T-helper 1 cell treated with Interleukin-12 subunit alpha and Interleukin-12 subunit beta and Interleukin-4 antibody, amounts not matched to agents 30 μg/mL and 1 μg/mL, for 36 hours (primary cell): ENCODE measurements around the gene TTC33.
A peak's percentile ranks its signal among the peaks of the same experiment; 100 is the strongest.
"Not testable (repeated sequence)": the region's sequence is repeated elsewhere in the genome, so short reads cannot be mapped to it uniquely, and the experiment has no call there.

ENCODE experiments used
- H3K27ac Mint-ChIP-seq: one replicate; pipeline ENCODE4 v1.8.0; 2021; ENCODE audit warnings: mild to moderate bottlenecking, mixed read lengths
- H3K27me3 Mint-ChIP-seq: one replicate; pipeline ENCODE4 v1.8.0; 2021; ENCODE audit warnings: low read depth, mixed read lengths
- H3K36me3 Mint-ChIP-seq: one replicate; pipeline ENCODE4 v1.8.0; 2021; ENCODE audit warnings: low read depth, mixed read lengths
- H3K4me1 Mint-ChIP-seq: one replicate; pipeline ENCODE4 v1.8.0; 2021; ENCODE audit warnings: low read depth, mixed read lengths
- H3K4me3 Mint-ChIP-seq: one replicate; pipeline ENCODE4 v1.8.0; 2021; ENCODE audit warnings: mild to moderate bottlenecking, moderate library complexity, mixed read lengths
- H3K9me3 Mint-ChIP-seq: one replicate; pipeline ENCODE4 v1.8.0; 2021; ENCODE audit warnings: mixed read lengths

Gene TTC33

GRCh38 chr5:40755407-40756365, at the start of gene TTC33:
Gene TTC33, minus strand, starts transcription at chr5:40755961. Its CDS starts 8,943 bp downstream, at chr5:40747018.
- Mint-ChIP-seq H3K27ac (no peak within 1 kb of the TSS), H3K9me3 (no peaks in the 10 kb centered on the region), H3K36me3 (peaks cover 20% of the 10 kb centered on the region), H3K27me3 (no peaks in the 10 kb centered on the region), H3K4me3 (no peak within 1 kb of the TSS), H3K4me1 (peaks cover 20% of the 10 kb centered on the region)

GRCh38 chr5:40801771-40802562, 46.2 kb upstream of the TTC33 start:
- H3K9me3 Mint-ChIP-seq: no peaks in the 10 kb centered on the region
- H3K4me3 Mint-ChIP-seq: no peak overlapping the region
- H3K4me1 Mint-ChIP-seq: peaks cover 10% of the 10 kb centered on the region
- no peak overlapping the region for H3K27ac Mint-ChIP-seq
- H3K36me3 Mint-ChIP-seq: no peaks in the 10 kb centered on the region
- peaks cover 19% of the 10 kb centered on the region for H3K27me3 Mint-ChIP-seq

GRCh38 chr5:40799258-40799657, 43.5 kb upstream of the TTC33 start:
- H3K27me3 Mint-ChIP-seq: peaks cover 14% of the 10 kb centered on the region
- H3K9me3 Mint-ChIP-seq: no peaks in the 10 kb centered on the region
- H3K4me1 Mint-ChIP-seq: peaks cover 30% of the 10 kb centered on the region
- peaks cover 14% of the 10 kb centered on the region for H3K36me3 Mint-ChIP-seq
- no peak overlapping the region for H3K27ac Mint-ChIP-seq
- H3K4me3 Mint-ChIP-seq: peak overlapping the region; percentile 87

GRCh38 chr5:40798801-40799210, 43.0 kb upstream of the TTC33 start:
- Mint-ChIP-seq H3K36me3 (peaks cover 14% of the 10 kb centered on the region), H3K9me3 (no peaks in the 10 kb centered on the region), H3K27me3 (peaks cover 14% of the 10 kb centered on the region), H3K27ac (no peak overlapping the region), H3K4me3 (peak overlapping the region; percentile 87), H3K4me1 (peaks cover 33% of the 10 kb centered on the region)

- Mint-ChIP-seq H3K27me3 (peaks cover 14% of the 10 kb centered on the region), H3K36me3 (peaks cover 14% of the 10 kb centered on the region), H3K27ac (peak within 1 kb of the TSS; percentile 87), H3K4me3 (peak within 1 kb of the TSS; percentile 87), H3K9me3 (no peaks in the 10 kb centered on the region), H3K4me1 (peaks cover 33% of the 10 kb centered on the region)
Observed at GRCh38 chr5:40798012-40798800, 42.4 kb upstream of the TTC33 start, which contains the start of gene PRKAA1. Gene PRKAA1, minus strand, starts transcription at chr5:40798374. Its CDS starts 185 bp downstream, at chr5:40798189.

- peaks cover 14% of the 10 kb centered on the region for H3K27me3 Mint-ChIP-seq
- H3K36me3 Mint-ChIP-seq: peaks cover 15% of the 10 kb centered on the region
- peaks cover 33% of the 10 kb centered on the region for H3K4me1 Mint-ChIP-seq
- H3K27ac Mint-ChIP-seq: peak overlapping the region; percentile 84
- no peaks in the 10 kb centered on the region for H3K9me3 Mint-ChIP-seq
- H3K4me3 Mint-ChIP-seq: peak overlapping the region; percentile 87
Observed at GRCh38 chr5:40797273-40798011, 41.7 kb upstream of the TTC33 start.

- Mint-ChIP-seq H3K36me3 (peaks cover 15% of the 10 kb centered on the region), H3K27ac (peak overlapping the region; percentile 55), H3K9me3 (no peaks in the 10 kb centered on the region), H3K4me1 (peaks cover 33% of the 10 kb centered on the region), H3K4me3 (peak overlapping the region; percentile 87), H3K27me3 (peaks cover 10% of the 10 kb centered on the region)
Observed at GRCh38 chr5:40796487-40796889, 40.7 kb upstream of the TTC33 start.

- not testable (repeated sequence) for H3K27ac Mint-ChIP-seq, H3K9me3 Mint-ChIP-seq, H3K4me3 Mint-ChIP-seq
- peaks cover 41% of the 10 kb centered on the region for H3K4me1 Mint-ChIP-seq
- H3K36me3 Mint-ChIP-seq: peaks cover 18% of the 10 kb centered on the region
- H3K27me3 Mint-ChIP-seq: peaks cover 10% of the 10 kb centered on the region
Observed at GRCh38 chr5:40794877-40795276, 39.1 kb upstream of the TTC33 start.

- not testable (repeated sequence) for H3K9me3 Mint-ChIP-seq, H3K27ac Mint-ChIP-seq, H3K27me3 Mint-ChIP-seq, H3K4me3 Mint-ChIP-seq
- Mint-ChIP-seq H3K4me1 (peaks cover 38% of the 10 kb centered on the region), H3K36me3 (peaks cover 19% of the 10 kb centered on the region)
Observed at GRCh38 chr5:40794340-40794739, 38.6 kb upstream of the TTC33 start.

GRCh38 chr5:40792691-40793090, 36.9 kb upstream of the TTC33 start:
- H3K27me3 Mint-ChIP-seq, H3K4me3 Mint-ChIP-seq, H3K9me3 Mint-ChIP-seq, H3K27ac Mint-ChIP-seq: not testable (repeated sequence)
- peaks cover 34% of the 10 kb centered on the region for H3K36me3 Mint-ChIP-seq
- H3K4me1 Mint-ChIP-seq: peaks cover 39% of the 10 kb centered on the region

GRCh38 chr5:40791715-40792139, 36.0 kb upstream of the TTC33 start:
- Mint-ChIP-seq H3K36me3 (peaks cover 35% of the 10 kb centered on the region), H3K27ac (no peak overlapping the region), H3K4me3 (no peak overlapping the region), H3K4me1 (peaks cover 34% of the 10 kb centered on the region), H3K27me3 (no peaks in the 10 kb centered on the region), H3K9me3 (peaks cover 9% of the 10 kb centered on the region)

- no peak overlapping the region for H3K27ac Mint-ChIP-seq
- H3K36me3 Mint-ChIP-seq: peaks cover 39% of the 10 kb centered on the region
- H3K4me1 Mint-ChIP-seq: peaks cover 30% of the 10 kb centered on the region
- H3K9me3 Mint-ChIP-seq: peaks cover 9% of the 10 kb centered on the region
- no peaks in the 10 kb centered on the region for H3K27me3 Mint-ChIP-seq
- H3K4me3 Mint-ChIP-seq: no peak overlapping the region
Observed at GRCh38 chr5:40790947-40791593, 35.3 kb upstream of the TTC33 start.

GRCh38 chr5:40788941-40789340, 33.2 kb upstream of the TTC33 start:
- H3K36me3 Mint-ChIP-seq: peaks cover 30% of the 10 kb centered on the region
- not testable (repeated sequence) for H3K27me3 Mint-ChIP-seq, H3K27ac Mint-ChIP-seq, H3K4me3 Mint-ChIP-seq, H3K9me3 Mint-ChIP-seq
- peaks cover 24% of the 10 kb centered on the region for H3K4me1 Mint-ChIP-seq
